ENCODE data around the gene LRRC8A.
"Not testable (repeated sequence)": the region's sequence is repeated elsewhere in the genome, so short reads cannot be mapped to it uniquely, and the experiment has no call there.

The LRRC8A gene

GRCh38 chr9:128860937-128861336 is 21.0 kb upstream of the LRRC8A start:
- no peak overlapping the region for H3K4me3 ChIP-seq (ENCODE audit: low read length)
- DNase-seq (ENCODE audit: low read depth), result no peak
- no peak for TF ChIP-seq CTCF (conservative IDR thresholded peaks at IDR 0.05; ENCODE audit: low read length)

- no peak overlapping the region for H3K4me3 ChIP-seq (ENCODE audit: low read length)
- no peak for DNase-seq (ENCODE audit: low read depth)
- no peak for TF ChIP-seq CTCF (conservative IDR thresholded peaks at IDR 0.05; ENCODE audit: low read length)
Measured at GRCh38 chr9:128861501-128861900, 20.4 kb upstream of the LRRC8A start.

DNA sequence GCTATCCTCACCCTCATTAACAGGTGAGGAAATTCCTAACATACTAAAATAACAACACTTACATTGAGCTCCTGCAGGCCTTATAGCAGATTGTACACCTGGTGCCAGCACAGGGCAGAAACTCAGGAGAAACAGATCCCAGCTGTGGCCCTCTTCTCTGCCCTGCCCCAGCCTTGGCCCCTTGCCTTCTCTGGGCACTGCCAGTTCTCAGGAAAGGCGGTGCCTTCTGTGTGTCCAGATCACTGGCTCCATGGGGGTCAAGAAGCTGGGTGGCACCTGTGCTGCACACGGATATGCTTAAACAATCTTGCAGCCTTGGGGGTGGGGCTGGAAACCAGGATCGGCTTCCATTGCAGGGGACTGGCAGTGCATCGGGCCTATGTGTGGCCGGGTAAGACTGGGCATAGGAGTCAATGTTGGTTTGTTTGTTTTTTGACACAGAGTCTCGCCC is 19.5 kb upstream of the LRRC8A start:
- no peak overlapping the region for H3K4me3 ChIP-seq (ENCODE audit: low read length)
- DNase-seq (ENCODE audit: low read depth), result no peak
- no peak for TF ChIP-seq CTCF (conservative IDR thresholded peaks at IDR 0.05; ENCODE audit: low read length)

- peak; percentile 44 for DNase-seq (ENCODE audit: low read depth)
- TF ChIP-seq CTCF (conservative IDR thresholded peaks at IDR 0.05; ENCODE audit: low read length), result peak; percentile 84
- H3K4me3 ChIP-seq (ENCODE audit: low read length), result no peak overlapping the region
Measured at GRCh38 chr9:128863647-128864046, 18.3 kb upstream of the LRRC8A start.

- no peak for DNase-seq (ENCODE audit: low read depth)
- H3K4me3 ChIP-seq (ENCODE audit: low read length), result no peak overlapping the region
- no peak for TF ChIP-seq CTCF (conservative IDR thresholded peaks at IDR 0.05; ENCODE audit: low read length)
Measured at GRCh38 chr9:128870128-128870940, 11.6 kb upstream of the LRRC8A start.

- H3K4me3 ChIP-seq (ENCODE audit: low read length); DNase-seq (ENCODE audit: low read depth): not testable (repeated sequence)
Measured at GRCh38 chr9:128870941-128871265, 11.0 kb upstream of the LRRC8A start.

DNA sequence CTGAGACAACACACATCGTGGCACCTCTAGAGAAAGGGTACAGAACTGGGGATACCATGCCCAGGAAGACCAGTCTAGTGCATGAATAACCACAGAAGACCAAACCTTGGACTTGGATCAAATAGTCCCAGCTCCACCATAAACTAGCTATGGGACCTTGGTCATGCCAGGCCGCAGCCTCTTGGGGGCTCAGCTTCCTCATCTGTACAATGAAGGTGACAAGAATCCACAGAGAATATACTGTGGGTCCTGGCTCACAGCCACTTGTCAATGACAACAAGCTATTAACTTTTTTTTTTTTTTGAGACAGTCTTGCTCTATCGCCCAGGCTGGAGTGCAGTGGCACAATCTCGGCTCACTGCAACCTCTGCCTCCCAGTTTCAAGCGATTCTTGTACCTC is 4.1 kb upstream of the LRRC8A start:
- DNase-seq (ENCODE audit: low read depth), result no peak
- TF ChIP-seq CTCF (conservative IDR thresholded peaks at IDR 0.05; ENCODE audit: low read length), result no peak
- H3K4me3 ChIP-seq (ENCODE audit: low read length), result no peak overlapping the region
